Measurements from ENCODE around the gene ADGRG2.

The ADGRG2 gene

DNA sequence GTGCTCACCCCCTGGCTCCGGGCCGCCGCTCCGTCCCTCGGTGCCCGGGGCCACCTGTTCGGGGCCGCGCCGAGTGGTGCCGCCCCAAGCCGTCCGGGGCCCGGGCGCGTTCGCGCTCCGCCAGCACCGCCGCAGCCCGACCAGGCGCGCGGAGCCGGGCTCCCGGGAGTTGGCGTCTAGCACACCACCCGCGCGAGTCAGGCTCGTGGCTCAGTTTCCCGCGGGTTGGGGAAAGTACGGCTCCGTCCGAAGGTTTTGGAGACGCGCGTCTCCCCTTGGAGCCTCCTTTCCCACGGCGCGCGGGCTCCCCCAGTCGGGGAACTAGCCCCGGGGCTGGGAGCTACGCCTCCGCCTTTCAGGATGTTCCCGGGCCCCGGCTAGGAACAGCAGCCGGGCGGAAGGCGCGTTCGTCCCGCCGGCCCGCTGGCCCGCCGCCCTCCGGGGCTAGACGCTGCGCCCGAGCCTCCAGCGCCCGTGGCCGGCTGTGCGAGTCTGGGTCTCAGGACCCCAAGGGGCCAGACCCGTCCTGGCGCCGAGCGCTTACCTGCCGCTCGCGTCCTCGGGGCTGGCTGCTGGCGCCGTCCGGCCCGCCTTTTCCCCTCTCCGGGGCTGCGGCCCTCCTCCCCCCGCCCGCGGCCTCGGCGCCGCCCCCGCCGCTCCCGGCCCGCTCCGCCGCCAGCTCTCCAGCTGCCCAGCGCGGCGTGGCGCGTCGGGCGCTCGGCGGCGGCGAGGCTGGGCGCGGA, at the start of gene ADGRG2:
TSS of gene ADGRG2 (minus strand) at position 571 of the 743 bp plus-strand sequence. CDS start 53,634 bp downstream, outside the sequence.
- FAIRE-seq: no peak

GRCh38 chrX:19168609-19169008, 46.3 kb upstream of the ADGRG2 start:
- no peak for FAIRE-seq

GRCh38 chrX:19162851-19163250, 40.6 kb upstream of the ADGRG2 start:
- no peak for FAIRE-seq

DNA sequence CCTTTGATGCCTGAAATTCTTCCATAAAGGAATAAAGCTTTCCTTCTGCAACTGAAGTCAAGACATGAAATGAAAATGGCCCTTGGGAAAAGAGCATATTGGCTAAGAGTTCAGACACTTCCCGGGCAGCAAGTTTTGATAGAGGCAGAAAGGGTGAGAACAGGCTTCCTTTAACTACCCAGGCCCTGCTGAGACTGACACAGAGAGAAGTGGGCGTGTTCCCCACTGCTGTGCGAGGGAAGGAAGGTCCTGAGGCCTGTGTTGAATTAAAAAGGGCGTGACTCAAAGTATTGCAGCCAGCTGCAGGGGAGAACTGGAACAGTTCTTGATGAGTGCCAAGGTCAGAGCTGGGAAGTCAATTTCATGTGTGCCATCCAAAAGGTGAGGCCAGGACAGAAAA, 33.9 kb upstream of the ADGRG2 start:
- no peak for FAIRE-seq

GRCh38 chrX:19152762-19153161, 30.5 kb upstream of the ADGRG2 start:
- FAIRE-seq: no peak

GRCh38 chrX:19137067-19137466, 14.8 kb upstream of the ADGRG2 start:
- no peak for FAIRE-seq

DNA sequence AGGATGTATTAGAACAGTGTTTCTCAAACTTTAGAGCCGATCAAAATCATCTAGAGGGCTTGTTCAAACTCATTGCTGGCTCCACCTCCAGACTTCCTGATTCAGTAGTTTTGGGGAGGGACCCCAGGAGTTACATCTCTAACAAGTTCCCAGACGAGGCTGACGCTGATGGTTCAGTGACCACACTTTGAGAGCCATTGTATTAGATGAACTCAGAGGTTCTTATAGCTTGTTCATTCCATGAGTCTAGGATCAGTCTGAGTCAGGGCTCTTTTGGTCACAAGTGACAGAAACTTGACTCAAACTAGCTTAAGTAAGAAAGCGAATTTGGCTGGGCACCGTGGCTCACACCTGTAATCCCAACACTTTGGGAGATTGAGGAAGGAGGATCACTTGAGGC, 11.5 kb upstream of the ADGRG2 start:
- no peak for FAIRE-seq

DNA sequence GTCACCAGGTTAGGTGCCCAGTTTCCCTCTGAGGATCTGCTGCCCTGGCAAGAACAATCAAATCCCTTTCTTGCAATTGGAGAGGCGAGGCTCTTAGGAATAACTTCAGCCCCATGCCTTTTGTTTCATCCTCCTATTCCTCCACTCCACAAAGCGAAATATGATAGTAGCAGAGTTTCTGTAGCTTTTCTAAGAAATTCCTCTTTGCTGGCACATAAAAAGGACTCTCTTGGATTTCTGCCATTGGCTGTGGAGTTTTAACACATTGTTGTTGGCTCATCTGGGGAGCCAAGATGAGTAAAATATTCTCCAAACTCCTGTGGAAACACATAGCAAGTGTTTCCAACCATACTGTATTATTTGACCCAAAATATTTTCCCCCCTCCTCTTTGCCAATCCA, 11.0 kb upstream of the ADGRG2 start:
- no peak for FAIRE-seq

DNA sequence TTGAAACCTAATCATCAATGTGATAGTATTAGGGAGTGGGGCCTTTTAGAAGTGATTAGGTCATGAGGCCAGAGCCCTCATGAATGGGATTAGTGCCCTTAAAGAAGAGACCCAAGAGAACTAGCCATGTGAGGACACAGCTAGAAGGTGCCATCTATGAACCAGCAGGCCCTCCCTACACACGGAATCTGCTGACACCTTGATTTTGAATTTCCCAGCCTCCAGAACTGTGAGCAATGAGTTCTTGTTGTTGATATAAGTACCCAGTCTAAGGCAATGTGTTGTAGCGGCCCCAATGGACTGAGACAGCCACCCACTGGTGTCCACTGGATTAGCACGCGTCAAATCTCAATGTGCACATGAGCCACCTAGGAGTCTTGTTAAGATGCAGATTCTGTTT, 8.4 kb upstream of the ADGRG2 start:
- no peak for FAIRE-seq

GRCh38 chrX:19129694-19130093, 7.4 kb upstream of the ADGRG2 start:
- no peak for FAIRE-seq

GRCh38 chrX:19127649-19128168, 5.4 kb upstream of the ADGRG2 start:
- no peak for FAIRE-seq

DNA sequence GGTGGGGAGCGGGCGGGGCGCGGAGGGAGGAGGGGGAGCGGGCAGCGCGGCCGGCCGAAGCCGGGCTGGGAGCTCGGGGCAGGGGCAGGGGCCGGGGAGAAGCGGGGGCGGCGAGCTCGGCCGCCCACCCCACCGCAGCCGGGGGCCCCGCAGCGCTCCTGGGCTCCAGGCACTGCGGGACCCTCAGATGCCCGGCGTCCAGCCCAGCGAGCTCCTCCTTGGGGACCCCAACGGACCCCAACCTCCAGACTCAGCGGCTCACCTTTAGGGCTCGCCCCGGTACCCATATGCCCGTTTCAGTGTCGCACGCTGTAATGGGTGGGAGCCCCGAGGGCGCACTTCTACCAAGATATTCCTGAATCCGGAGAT, 357 bp upstream of the ADGRG2 start:
- no peak for FAIRE-seq

DNA sequence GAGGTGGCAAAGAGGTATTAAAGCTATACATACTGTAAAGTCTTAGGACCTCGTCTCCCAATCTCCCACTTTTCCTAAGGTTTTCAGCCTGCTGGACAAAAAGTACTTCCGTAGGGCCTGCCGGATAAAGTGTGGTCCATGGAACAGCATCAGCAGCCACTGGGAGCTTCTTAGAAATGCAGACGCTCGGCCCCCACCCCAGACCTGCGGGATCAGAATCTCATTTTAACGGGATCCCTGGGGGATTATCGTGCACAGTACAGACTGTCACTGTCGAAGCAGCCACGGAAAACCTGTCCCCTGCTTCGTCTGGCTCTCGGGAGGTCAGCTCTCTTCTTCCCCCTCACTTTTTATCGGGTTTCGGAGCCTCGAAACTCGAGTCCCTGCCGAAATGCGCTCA, 802 bp downstream of the ADGRG2 start:
- FAIRE-seq: no peak

- no peak for FAIRE-seq
Observed at GRCh38 chrX:19110642-19111041, 11.6 kb downstream of the ADGRG2 start.

DNA sequence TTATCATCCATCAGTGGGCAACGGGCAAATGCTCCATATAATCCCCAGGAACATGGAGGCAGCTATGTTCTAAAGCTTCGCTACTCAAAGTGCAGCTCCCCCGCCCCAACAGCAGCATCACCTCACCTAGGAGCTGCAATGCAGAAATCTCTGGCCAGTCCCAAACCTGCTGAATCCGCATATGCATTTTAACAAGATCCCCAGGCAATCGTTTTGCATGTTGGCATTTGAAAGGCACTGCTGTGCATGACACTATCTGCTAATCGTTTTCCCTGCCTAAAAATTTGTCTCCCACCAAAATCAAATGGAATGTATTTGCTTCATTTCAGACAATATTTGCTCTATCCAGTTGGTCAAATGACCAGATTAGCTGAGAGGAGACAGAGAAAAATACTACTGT, 15.2 kb downstream of the ADGRG2 start:
- FAIRE-seq: no peak

GRCh38 chrX:19100586-19100985, 21.7 kb downstream of the ADGRG2 start:
- FAIRE-seq: no peak

- FAIRE-seq: no peak
Observed at GRCh38 chrX:19097553-19098283, 24.6 kb downstream of the ADGRG2 start.

GRCh38 chrX:19096586-19096985, 25.7 kb downstream of the ADGRG2 start:
- no peak for FAIRE-seq

GRCh38 chrX:19094654-19095053, 27.6 kb downstream of the ADGRG2 start:
- FAIRE-seq: no peak

DNA sequence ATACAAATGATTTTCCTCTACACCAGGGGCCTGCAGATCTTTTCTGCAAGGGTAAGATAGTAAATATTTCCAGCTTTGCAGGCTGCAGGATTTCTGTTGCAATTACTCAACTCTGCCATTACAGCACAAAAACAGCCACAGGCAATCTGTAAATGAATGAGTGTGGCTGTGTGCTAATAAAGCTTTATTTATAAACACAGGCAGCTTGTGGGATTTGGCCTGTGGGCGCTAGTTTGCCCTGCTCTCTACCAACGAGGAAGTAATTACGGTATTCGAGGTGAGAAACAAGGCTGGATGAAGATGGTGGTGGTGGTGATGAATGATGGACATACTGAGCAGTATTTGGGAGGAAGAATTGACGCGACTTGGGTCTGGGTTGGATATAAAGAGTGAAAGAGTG, 30.7 kb downstream of the ADGRG2 start:
- no peak for FAIRE-seq

GRCh38 chrX:19089555-19090040, 32.7 kb downstream of the ADGRG2 start:
- no peak for FAIRE-seq

GRCh38 chrX:19086102-19086772, 36.0 kb downstream of the ADGRG2 start:
- no peak for FAIRE-seq

- no peak for FAIRE-seq
Observed at GRCh38 chrX:19085666-19086065, 36.6 kb downstream of the ADGRG2 start.

DNA sequence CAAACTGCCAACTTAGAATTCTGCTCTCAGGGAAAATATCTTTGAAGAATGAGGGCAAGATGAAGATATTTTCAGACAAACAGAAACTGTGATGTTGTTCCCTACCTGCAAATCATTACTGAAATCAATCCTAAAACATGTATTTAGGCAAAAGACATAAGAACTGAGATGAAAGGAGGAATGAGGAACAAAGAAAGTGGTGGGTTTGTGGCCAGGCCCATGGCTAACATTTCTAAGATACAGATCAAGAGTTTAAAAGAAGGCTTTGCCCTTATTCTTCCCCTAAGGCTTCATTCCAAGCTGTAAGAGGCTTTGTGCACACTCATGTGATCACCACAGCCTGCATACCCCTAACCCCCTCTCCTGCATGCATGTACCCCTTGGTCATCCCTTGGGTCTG, 46.5 kb downstream of the ADGRG2 start:
- no peak for FAIRE-seq

All from islet of Langerhans (tissue), 1 donor.